ENCODE data around the gene PLA2G2E. TPM values are rescaled to one million over a fixed set of nuclear protein-coding genes. Genes with fewer than 3 reads are reported as not detected.

The PLA2G2E gene
- total RNA-seq, 2 donors from 2014 or later, result not detected

DNA sequence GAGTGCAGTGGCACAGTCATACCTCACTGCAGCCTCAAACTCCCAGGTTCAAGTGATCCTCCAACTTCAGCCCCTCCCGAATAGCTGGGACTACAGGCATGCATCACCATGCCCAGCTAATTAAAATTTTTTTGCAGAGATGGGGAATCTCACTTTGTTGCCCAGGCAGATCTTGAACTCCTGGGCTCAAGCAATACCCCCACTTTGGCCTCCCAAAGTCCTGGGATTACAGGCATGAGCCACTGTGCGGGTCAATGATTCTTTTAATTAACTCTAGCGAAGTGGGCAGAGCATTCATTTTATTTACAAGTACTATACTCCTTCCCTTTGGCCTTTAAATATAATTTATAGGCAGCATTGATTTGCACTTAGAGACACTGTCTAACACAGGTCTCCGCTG lies 43.8 kb downstream of the PLA2G2E start:
- no peak for ATAC-seq (ENCODE audit: insufficient number of reproducible peaks, low FRiP score, low read depth)
- H3K4me1 ChIP-seq (ENCODE audit: control insufficient read depth in 1 of 2, low read depth in 2 of 2), result peaks cover 11 to 22% of the 10 kb centered on the region in 2 donors
- no peaks in the 10 kb centered on the region for H3K36me3 ChIP-seq
- H3K27me3 ChIP-seq (replicated peaks; ENCODE audit: insufficient read depth), result no peaks in the 10 kb centered on the region
- no peak overlapping the region for H3K27ac ChIP-seq
- TF ChIP-seq, protein P1, sequence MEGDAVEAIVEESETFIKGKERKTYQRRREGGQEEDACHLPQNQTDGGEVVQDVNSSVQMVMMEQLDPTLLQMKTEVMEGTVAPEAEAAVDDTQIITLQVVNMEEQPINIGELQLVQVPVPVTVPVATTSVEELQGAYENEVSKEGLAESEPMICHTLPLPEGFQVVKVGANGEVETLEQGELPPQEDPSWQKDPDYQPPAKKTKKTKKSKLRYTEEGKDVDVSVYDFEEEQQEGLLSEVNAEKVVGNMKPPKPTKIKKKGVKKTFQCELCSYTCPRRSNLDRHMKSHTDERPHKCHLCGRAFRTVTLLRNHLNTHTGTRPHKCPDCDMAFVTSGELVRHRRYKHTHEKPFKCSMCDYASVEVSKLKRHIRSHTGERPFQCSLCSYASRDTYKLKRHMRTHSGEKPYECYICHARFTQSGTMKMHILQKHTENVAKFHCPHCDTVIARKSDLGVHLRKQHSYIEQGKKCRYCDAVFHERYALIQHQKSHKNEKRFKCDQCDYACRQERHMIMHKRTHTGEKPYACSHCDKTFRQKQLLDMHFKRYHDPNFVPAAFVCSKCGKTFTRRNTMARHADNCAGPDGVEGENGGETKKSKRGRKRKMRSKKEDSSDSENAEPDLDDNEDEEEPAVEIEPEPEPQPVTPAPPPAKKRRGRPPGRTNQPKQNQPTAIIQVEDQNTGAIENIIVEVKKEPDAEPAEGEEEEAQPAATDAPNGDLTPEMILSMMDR (IDR thresholded peaks at IDR 0.05), result no peak
- H3K4me3 ChIP-seq, result no peak overlapping the region
- H3K9me3 ChIP-seq, result no peaks in the 10 kb centered on the region
- DNase-seq (ENCODE audit: low spot score), result no peak

DNA sequence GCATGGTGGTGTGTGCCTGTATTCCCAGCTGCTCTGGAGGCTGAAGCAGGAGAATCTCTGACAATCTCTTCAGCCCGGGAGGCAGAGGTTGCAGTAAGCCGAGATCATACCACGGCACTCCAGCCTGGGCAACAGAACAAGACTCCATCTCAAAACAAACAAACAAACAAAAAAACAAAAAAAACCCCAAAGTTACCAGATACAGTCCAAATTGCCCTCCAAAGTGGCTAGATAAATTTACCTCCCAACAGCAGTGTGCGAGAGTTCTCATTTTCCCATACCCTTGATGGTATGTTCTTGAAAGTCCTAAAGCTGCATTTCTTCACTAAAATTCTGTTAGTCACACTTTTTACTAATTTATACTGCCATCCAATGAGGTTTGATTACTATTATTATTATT lies 44.2 kb downstream of the PLA2G2E start:
- TF ChIP-seq, protein P1 (IDR thresholded peaks at IDR 0.05), result no peak
- no peak overlapping the region for H3K27ac ChIP-seq
- no peak for DNase-seq (ENCODE audit: low spot score)

DNA sequence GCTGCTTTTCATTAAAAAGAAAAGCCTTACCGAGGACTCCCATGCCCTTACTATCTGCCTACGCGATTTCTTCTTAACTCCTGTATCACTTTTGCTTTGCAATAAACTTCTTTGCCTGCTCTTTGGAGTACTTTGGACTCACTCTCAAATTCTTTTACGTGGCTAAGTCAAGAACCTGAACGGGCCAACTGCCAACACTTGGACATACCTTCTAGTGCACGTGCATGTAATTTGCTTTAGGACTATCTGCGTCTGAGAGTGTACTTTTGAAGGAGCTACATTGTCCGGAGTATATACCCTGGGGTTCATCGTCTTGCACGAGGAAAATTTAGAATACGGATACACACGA lies 44.8 kb downstream of the PLA2G2E start:
- Histone ChIP-seq H3K4me1 (ENCODE audit: control insufficient read depth in 1 of 2, low read depth in 2 of 2) (peaks cover 7 to 13% of the 10 kb centered on the region in 2 donors), H3K27me3 (replicated peaks; ENCODE audit: insufficient read depth) (no peaks in the 10 kb centered on the region), H3K27ac (no peak overlapping the region), H3K9me3 (no peaks in the 10 kb centered on the region), H3K4me3 (no peak overlapping the region), H3K36me3 (no peaks in the 10 kb centered on the region)
- DNase-seq (ENCODE audit: low spot score) (no peak), ATAC-seq (ENCODE audit: insufficient number of reproducible peaks, low FRiP score, low read depth) (no peak)
- TF ChIP-seq, protein P1 (IDR thresholded peaks at IDR 0.05), result no peak

More for the DNA sequence above, 44.2 kb downstream of the PLA2G2E start:
- Histone ChIP-seq H3K36me3 (no peaks in the 10 kb centered on the region), H3K27me3 (replicated peaks; ENCODE audit: insufficient read depth) (no peaks in the 10 kb centered on the region), H3K4me3 (no peak overlapping the region), H3K9me3 (no peaks in the 10 kb centered on the region), H3K4me1 (ENCODE audit: control insufficient read depth in 1 of 2, low read depth in 2 of 2) (peaks cover 11 to 19% of the 10 kb centered on the region in 2 donors)
- ATAC-seq (ENCODE audit: insufficient number of reproducible peaks, low FRiP score, low read depth), result no peak

DNA sequence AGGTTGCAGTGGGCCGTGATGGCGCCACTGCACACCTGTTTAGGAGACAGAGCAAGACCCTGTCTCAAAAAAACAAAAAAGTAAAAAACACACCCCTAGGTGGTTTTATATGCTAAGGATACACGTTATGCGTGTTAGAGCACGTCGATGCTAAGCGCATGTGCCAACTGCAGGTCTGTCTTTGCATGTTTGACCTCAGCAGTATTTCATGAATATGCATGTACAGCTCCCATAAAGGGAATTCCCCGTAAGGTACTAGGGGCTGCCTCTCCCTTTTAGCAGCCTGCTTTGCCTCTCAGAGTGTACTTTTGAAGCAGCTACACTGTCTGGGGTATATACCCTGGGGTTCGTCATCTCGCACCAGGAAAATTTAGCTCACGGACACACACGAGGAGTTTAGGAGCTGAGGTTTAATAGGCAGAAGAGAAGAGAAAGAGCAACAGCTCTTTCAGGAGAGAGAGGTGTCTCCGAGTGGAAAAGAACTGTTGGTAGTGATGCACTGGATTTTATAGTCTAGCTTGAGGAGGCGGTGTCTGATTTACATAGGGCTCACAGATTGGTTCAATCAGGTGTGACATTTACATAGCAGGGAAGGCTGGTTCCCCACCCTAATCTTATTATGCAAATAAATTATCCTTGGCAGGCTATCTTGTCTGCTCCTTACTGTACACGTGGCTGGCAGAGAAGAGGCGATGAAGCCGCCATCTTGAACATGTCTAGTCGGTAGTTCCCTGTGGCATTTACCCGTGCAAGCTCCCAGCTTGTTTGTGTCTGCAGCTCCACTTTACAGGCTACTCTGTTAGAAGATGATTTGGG lies 45.4 kb downstream of the PLA2G2E start:
- Histone ChIP-seq H3K27me3 (replicated peaks; ENCODE audit: insufficient read depth) (no peaks in the 10 kb centered on the region), H3K27ac (no peak overlapping the region), H3K9me3 (no peaks in the 10 kb centered on the region), H3K4me1 (ENCODE audit: control insufficient read depth in 1 of 2, low read depth in 2 of 2) (peaks cover under 1 to 7% of the 10 kb centered on the region in 2 donors), H3K4me3 (no peak overlapping the region), H3K36me3 (no peaks in the 10 kb centered on the region)
- no peak for ATAC-seq (ENCODE audit: insufficient number of reproducible peaks, low FRiP score, low read depth)
- TF ChIP-seq, protein P1 (IDR thresholded peaks at IDR 0.05), result no peak
- DNase-seq (ENCODE audit: low spot score), result no peak

DNA sequence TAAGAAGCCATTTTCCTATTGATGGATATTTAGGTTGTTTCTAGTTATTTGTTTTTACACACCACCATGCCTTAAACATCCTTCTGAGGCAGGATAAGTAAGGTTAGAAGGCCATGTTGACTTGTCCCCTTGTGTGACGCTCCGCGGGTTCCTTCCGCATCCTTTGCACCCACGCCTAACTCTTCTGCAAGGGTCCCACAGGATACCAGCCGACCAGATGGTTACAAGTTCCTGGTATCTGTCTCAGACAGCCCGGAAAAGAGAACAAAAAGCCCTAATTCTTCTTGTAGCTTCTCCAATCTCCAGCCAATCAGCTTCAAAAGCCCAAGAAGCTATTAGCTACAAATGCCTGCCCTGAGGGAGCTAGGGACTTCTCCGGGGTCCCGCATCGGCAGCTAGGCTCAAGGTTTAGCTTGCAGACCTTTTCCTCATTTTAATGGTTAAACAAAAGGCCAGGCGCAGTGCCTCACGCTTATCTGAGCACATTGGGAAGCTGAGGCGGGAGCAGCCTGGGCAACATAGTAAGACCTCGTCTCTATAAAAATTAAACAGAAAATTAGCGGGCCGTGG lies 46.2 kb downstream of the PLA2G2E start:
- Histone ChIP-seq H3K27ac (no peak overlapping the region), H3K27me3 (replicated peaks; ENCODE audit: insufficient read depth) (no peaks in the 10 kb centered on the region)

More for the DNA sequence above, 46.2 kb downstream of the PLA2G2E start:
- H3K9me3 ChIP-seq, result no peaks in the 10 kb centered on the region
- ATAC-seq (ENCODE audit: insufficient number of reproducible peaks, low FRiP score, low read depth) (no peak), DNase-seq (ENCODE audit: low spot score) (no peak)
- H3K4me1 ChIP-seq (ENCODE audit: control insufficient read depth in 1 of 2, low read depth in 2 of 2), result peaks cover 0 to 5% of the 10 kb centered on the region in 2 donors
- TF ChIP-seq, protein P1 (IDR thresholded peaks at IDR 0.05), result no peak
- no peak overlapping the region for H3K4me3 ChIP-seq
- H3K36me3 ChIP-seq, result no peaks in the 10 kb centered on the region

Data from thoracic aorta (tissue), 2 donors.